H9 (cell line): ENCODE data around the gene WDR55. TPM values are rescaled to one million over a fixed set of nuclear protein-coding genes. Genes with fewer than 3 reads are reported as not detected.
"Not testable (repeated sequence)": the region's sequence is repeated elsewhere in the genome, so short reads cannot be mapped to it uniquely, and the experiment has no call there.

Experiments used
- DNase-seq: peaks from one replicate; pipeline ENCODE4 v3.0.0-alpha.2; 2017
- H2AFZ ChIP-seq: one replicate; pipeline ENCODE4 v1.6.1; 2013; ENCODE audit warnings: mild to moderate bottlenecking, low read length, control low read depth, moderate library complexity
- H2AK5ac ChIP-seq: 2 replicates; pipeline ENCODE4 v1.6.1; 2013; ENCODE audit warnings: low read length, control low read depth, mixed read lengths; ENCODE audit not compliant: insufficient read length
- H2BK120ac ChIP-seq: one replicate; pipeline ENCODE4 v1.6.1; 2013; ENCODE audit warnings: low read depth, mild to moderate bottlenecking, low read length, control low read depth, inconsistent platforms; ENCODE audit not compliant: poor library complexity, severe bottlenecking
- H2BK12ac ChIP-seq: 2 replicates; pipeline ENCODE4 v1.6.1; 2013; ENCODE audit warnings: low read length, control low read depth, mixed read lengths, low read depth; ENCODE audit not compliant: insufficient read length
- H2BK15ac ChIP-seq: 2 replicates; pipeline ENCODE4 v1.6.1; 2013; ENCODE audit warnings: low read depth, low read length, control low read depth
- H2BK20ac ChIP-seq: one replicate; pipeline ENCODE4 v1.6.1; 2013; ENCODE audit warnings: low read depth, mild to moderate bottlenecking, low read length, control low read depth, inconsistent platforms; ENCODE audit not compliant: poor library complexity, severe bottlenecking
- H2BK5ac ChIP-seq: 2 replicates; pipeline ENCODE4 v1.6.1; 2013; ENCODE audit warnings: low read length, control low read depth, mixed read lengths; ENCODE audit not compliant: insufficient read length
- H3K14ac ChIP-seq: 2 replicates; pipeline ENCODE4 v1.6.1; 2013; ENCODE audit warnings: low read length, control low read depth; ENCODE audit not compliant: insufficient read depth
- H3K18ac ChIP-seq: 2 replicates; pipeline ENCODE4 v1.6.1; 2013; ENCODE audit warnings: low read depth, mild to moderate bottlenecking, mixed read lengths, low read length, control low read depth; ENCODE audit not compliant: insufficient read length
- H3K23ac ChIP-seq: 2 replicates; pipeline ENCODE4 v1.6.1; 2013; ENCODE audit warnings: low read length, control low read depth, mixed read lengths, low read depth; ENCODE audit not compliant: insufficient read length
- H3K23me2 ChIP-seq: 2 replicates; pipeline ENCODE4 v1.6.1; 2013; ENCODE audit warnings: low read depth, mild to moderate bottlenecking, mixed read lengths, low read length, control low read depth; ENCODE audit not compliant: insufficient read length, poor library complexity, severe bottlenecking
- H3K27ac ChIP-seq: 2 replicates; pipeline ENCODE4 v1.5.1; 2013; ENCODE audit warnings: low read length, control low read depth, mixed read lengths, low read depth; ENCODE audit not compliant: insufficient read length
- H3K27me3 ChIP-seq: 2 replicates; pipeline ENCODE4 v1.6.1; 2013; ENCODE audit warnings: low read length, control low read depth, inconsistent platforms; ENCODE audit not compliant: insufficient read depth
- H3K4ac ChIP-seq: 2 replicates; pipeline ENCODE4 v1.6.1; 2013; ENCODE audit warnings: low read depth, mild to moderate bottlenecking, control low read depth, inconsistent platforms, low read length, moderate library complexity
- H3K4me1 ChIP-seq: 2 replicates; pipeline ENCODE4 v1.6.1; 2013; ENCODE audit warnings: low read length, control low read depth, inconsistent platforms; ENCODE audit not compliant: insufficient read depth
- H3K4me2 ChIP-seq: 2 replicates; pipeline ENCODE4 v1.6.1; 2013; ENCODE audit warnings: low read length, control low read depth, mixed read lengths; ENCODE audit not compliant: insufficient read length, insufficient read depth
- H3K56ac ChIP-seq: 2 replicates; pipeline ENCODE4 v1.6.1; 2013; ENCODE audit warnings: low read depth, mild to moderate bottlenecking, mixed read lengths, low read length, control low read depth; ENCODE audit not compliant: insufficient read length
- H3K79me1 ChIP-seq: 2 replicates; pipeline ENCODE4 v1.6.1; 2013; ENCODE audit warnings: low read depth, mild to moderate bottlenecking, moderate library complexity, low read length, control low read depth, inconsistent platforms; ENCODE audit not compliant: insufficient read depth, poor library complexity, severe bottlenecking
- H3K79me2 ChIP-seq: 2 replicates; pipeline ENCODE4 v1.6.1; 2013; ENCODE audit warnings: low read length, control low read depth, inconsistent platforms; ENCODE audit not compliant: insufficient read depth
- H3K9ac ChIP-seq: 2 replicates; pipeline ENCODE4 v1.6.1; 2013; ENCODE audit warnings: low read length, control low read depth, mixed read lengths; ENCODE audit not compliant: insufficient read length; ENCODE audit errors: extremely low read depth
- H3K9me3 ChIP-seq: one replicate; pipeline ENCODE4 v1.6.1; 2013; ENCODE audit warnings: low read depth, low read length, inconsistent platforms; ENCODE audit not compliant: control insufficient read depth
- H3T11ph ChIP-seq: one replicate; pipeline ENCODE4 v1.6.1; 2013; ENCODE audit warnings: mild to moderate bottlenecking, low read length, control low read depth, inconsistent platforms
- H4K20me1 ChIP-seq: one replicate; pipeline ENCODE4 v1.6.1; 2013; ENCODE audit not compliant: control insufficient read depth, insufficient read length, insufficient read depth
- H4K5ac ChIP-seq: 2 replicates; pipeline ENCODE4 v1.6.1; 2013; ENCODE audit warnings: low read depth, mild to moderate bottlenecking, mixed read lengths, low read length, control low read depth; ENCODE audit not compliant: insufficient read length
- H4K8ac ChIP-seq: replicated peaks from 2 replicates; pipeline ENCODE4 v1.6.1; 2013; ENCODE audit warnings: low read length, control low read depth, mixed read lengths, low read depth; ENCODE audit not compliant: insufficient read length
- H4K91ac ChIP-seq: 2 replicates; pipeline ENCODE4 v1.6.1; 2013; ENCODE audit warnings: low read depth, mild to moderate bottlenecking, moderate library complexity, mixed read lengths, low read length, control low read depth; ENCODE audit not compliant: insufficient read length
- H3K27ac Mint-ChIP-seq, 3 experiments: 2 replicates in 2 of 3; 3 replicates in 1 of 3; pipeline ENCODE4 v1.8.0; 2020 to 2021; ENCODE audit warnings: mixed read lengths in 3 of 3, mild to moderate bottlenecking in 1 of 3, moderate library complexity in 1 of 3
- H3K27me3 Mint-ChIP-seq: 2 replicates; pipeline ENCODE4 v1.8.0; 2021; ENCODE audit warnings: low read depth, mild to moderate bottlenecking, moderate library complexity, mixed read lengths
- H3K36me3 Mint-ChIP-seq, 3 experiments: 2 replicates in 2 of 3; 3 replicates in 1 of 3; pipeline ENCODE4 v1.8.0; 2020 to 2021; ENCODE audit warnings: low read depth in 3 of 3, mixed read lengths in 3 of 3; ENCODE audit not compliant: insufficient read depth in 1 of 3
- H3K4me1 Mint-ChIP-seq, 2 experiments: 2 replicates each; pipeline ENCODE4 v1.8.0; 2020; ENCODE audit warnings: mixed read lengths in 2 of 2
- H3K4me3 Mint-ChIP-seq, 2 experiments: 2 replicates in 1 of 2; 3 replicates in 1 of 2; pipeline ENCODE4 v1.8.0; 2020 to 2021; ENCODE audit warnings: mild to moderate bottlenecking in 2 of 2, mixed read lengths in 2 of 2, moderate library complexity in 1 of 2
- H3K9me3 Mint-ChIP-seq, 2 experiments: 2 replicates in 1 of 2; 3 replicates in 1 of 2; pipeline ENCODE4 v1.8.0; 2020; ENCODE audit warnings: mild to moderate bottlenecking in 2 of 2, mixed read lengths in 2 of 2, moderate library complexity in 1 of 2
- WGBS: extraction: QIAGEN DNeasy Blood & Tissue Kit; methylation state at CpG from one replicate; pipeline ENCODE4 v1.1.7; 2013; ENCODE audit warnings: missing lambda C conversion rate, low lambda C conversion rate, mixed read lengths; ENCODE audit not compliant: insufficient read length; ENCODE audit errors: extremely low coverage; 5-methylcytosine and 5-hydroxymethylcytosine counted together
- total RNA-seq: library from RNA; stranded (reverse); gene quantifications from 2 replicates; pipeline ENCODE4 v1.2.1, GENCODE V29; 2021

WDR55 gene
- total RNA-seq, 1 experiment from 2014 or later, result 24.7 TPM

DNA sequence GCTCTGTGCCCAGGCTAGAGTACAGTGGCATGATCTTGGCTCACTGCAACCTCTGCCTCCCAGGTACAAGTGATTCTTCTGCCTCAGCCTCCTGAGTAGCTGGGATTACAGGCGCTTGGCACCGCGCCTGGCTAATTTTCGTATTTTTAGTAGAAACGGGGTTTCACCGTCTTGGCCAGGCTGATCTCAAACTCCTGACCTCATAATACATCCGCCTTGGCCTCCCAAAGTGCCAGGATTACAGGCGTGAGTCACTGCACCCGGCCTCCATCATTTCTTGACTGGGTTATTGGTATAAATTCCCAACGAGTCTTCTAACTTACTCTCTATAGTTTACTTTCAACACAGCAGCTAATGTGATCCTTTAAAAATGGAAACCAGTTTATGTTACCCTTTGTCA, 39.8 kb upstream of the WDR55 start:
- not testable (repeated sequence) for H3K4me3 Mint-ChIP-seq, H2BK15ac ChIP-seq, H4K20me1 ChIP-seq, H4K5ac ChIP-seq, H3K56ac ChIP-seq, H3K79me2 ChIP-seq, H3K9ac ChIP-seq, H2BK120ac ChIP-seq, H4K8ac ChIP-seq, H2AK5ac ChIP-seq, H3K14ac ChIP-seq, H3T11ph ChIP-seq, H3K27ac Mint-ChIP-seq, H2AFZ ChIP-seq, H2BK20ac ChIP-seq, H3K23ac ChIP-seq, H3K4ac ChIP-seq, H3K4me1 ChIP-seq, H3K27ac ChIP-seq, H3K18ac ChIP-seq, H3K4me1 Mint-ChIP-seq, H3K4me2 ChIP-seq, H2BK12ac ChIP-seq, H3K79me1 ChIP-seq, H4K91ac ChIP-seq, DNase-seq, H2BK5ac ChIP-seq, H3K23me2 ChIP-seq, H3K27me3 ChIP-seq
- no CpG with 5 or more reads among the region's 10 CpGs for WGBS
- H3K36me3 Mint-ChIP-seq, result peaks cover 4 to 13% (median 8%) of the 10 kb centered on the region in 3 experiments; a peak in 6 of 7 replicates
- H3K9me3 ChIP-seq, result peaks cover 17% of the 10 kb centered on the region
- peaks cover 62 to 70% of the 10 kb centered on the region in 2 experiments for H3K9me3 Mint-ChIP-seq
- H3K27me3 Mint-ChIP-seq, result peaks cover 27% of the 10 kb centered on the region
